Gastrocnemius medialis (tissue), 4 donors: ENCODE results near the gene ZBTB20. TPM values are rescaled to one million over a fixed set of nuclear protein-coding genes. Genes with fewer than 3 reads are reported as not detected.

Source experiments
- ATAC-seq, 2 donors: fragments of 150-250 bp; one replicate each; pipeline ENCODE4 v1.9.1; 2016
- DNase-seq, 2 donors: peaks; one replicate each; pipeline ENCODE4 v3.0.0-alpha.2; 2019
- H3K27ac ChIP-seq, 4 donors: fragments of 200-600 bp; sonication (generic); 1 replicate in 1 of 4; 2 replicates in 3 of 4; pipeline ENCODE4 v1.5.1; 2016 to 2018; ENCODE audit warnings: mild to moderate bottlenecking in 2 of 4, moderate library complexity in 1 of 4
- H3K27me3 ChIP-seq, 3 donors: fragments of 200-600 bp; sonication (generic) in 2 of 3; 1 replicate in 1 of 3; 2 replicates in 2 of 3; pipeline versions ENCODE4 v1.5.1 to v1.6.0; 2016 to 2019; ENCODE audit warnings: mild to moderate bottlenecking in 1 of 3, moderate library complexity in 1 of 3
- H3K36me3 ChIP-seq, 2 donors: fragments of 200-600 bp; sonication (generic) in 1 of 2; one replicate each; pipeline ENCODE4 v1.5.1; 2017 to 2018
- H3K4me1 ChIP-seq, 2 donors: fragments of 200-600 bp; sonication (generic) in 1 of 2; one replicate each; pipeline ENCODE4 v1.5.1; 2016 to 2017; ENCODE audit warnings: mild to moderate bottlenecking in 2 of 2
- H3K4me3 ChIP-seq, 4 donors: fragments of 200-600 bp; sonication (generic) in 3 of 4; 1 replicate in 1 of 4; 2 replicates in 3 of 4; pipeline ENCODE4 v1.5.1; 2016 to 2019; ENCODE audit warnings: mild to moderate bottlenecking in 2 of 4
- H3K9me3 ChIP-seq, 3 donors: fragments of 200-600 bp; sonication (generic) in 2 of 3; 1 replicate in 1 of 3; 2 replicates in 2 of 3; pipeline ENCODE4 v1.5.1; 2016 to 2019
- POLR2A ChIP-seq, 2 donors: fragments of 450-650 bp; IDR thresholded peaks; one replicate each; pipeline ENCODE4 v1.6.1; 2017; ENCODE audit warnings: antibody characterized with exemption in 2 of 2, mild to moderate bottlenecking in 2 of 2, moderate library complexity in 2 of 2
- in situ Hi-C, 4 donors: fragments of 200-750 bp; cut with MboI; loops; one replicate each; pipeline versions ENCODE4 v1.15.0 to v1.8.0; 2017; ENCODE audit warnings: low sequenced_read_pairs in 4 of 4
- intact Hi-C: fragments of 100-400 bp; cut with DNase I; formaldehyde crosslinking; loops from one replicate; pipeline ENCODE4 v1.15.1; 2023; ENCODE audit warnings: low total_unique reads
- total RNA-seq, 4 donors: library from RNA; depleted of rRNA; stranded (reverse); fragments of >200 nt; gene quantifications; one replicate each; pipeline versions ENCODE4 v1.1.0 to v1.2.3, GENCODE V29; 2016
- TF ChIP-seq, protein P1 (sequence below), 5 experiments: fragments of 450-650 bp in 3 of 5; fragments of 200-600 bp in 2 of 5; sonication (generic) in 2 of 5; IDR thresholded peaks in 4 of 5; conservative IDR thresholded peaks in 1 of 5; 1 replicate in 4 of 5; 2 replicates in 1 of 5; pipeline ENCODE4 v1.5.1; 2016 to 2019; ENCODE audit warnings: antibody characterized with exemption in 5 of 5, mild to moderate bottlenecking in 3 of 5, moderate library complexity in 3 of 5

ZBTB20 gene
- total RNA-seq, 4 donors from 2014 or later = 47.6 to 86.5 (median 69.0) TPM

DNA sequence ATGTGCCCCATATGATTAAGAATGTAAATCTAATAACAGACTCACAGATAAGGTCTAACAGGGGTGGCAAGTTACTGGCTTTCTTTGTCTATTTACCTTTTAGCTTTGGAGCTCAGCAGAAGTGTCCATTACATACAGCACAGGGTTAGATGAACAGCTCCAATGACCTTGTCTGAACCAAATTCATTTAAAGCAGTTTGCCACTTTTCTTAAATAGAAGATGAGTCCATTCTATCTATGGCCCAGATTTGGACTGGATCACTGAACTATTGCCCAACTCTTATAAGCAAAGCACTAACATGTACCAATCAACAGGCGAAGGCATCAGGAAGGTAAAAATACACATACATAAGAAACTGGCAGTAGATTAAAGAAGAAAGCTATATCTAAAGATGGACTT lies 638.9 kb downstream of the ZBTB20 start:
- DNase-seq (no peak), ATAC-seq (peak; percentile 40 to 75)
- intact Hi-C loops = loop anchor here (5.0 kb wide), 2 partner anchors 114 to 141 kb away; no protein-coding TSS in a partner anchor
- H3K36me3 ChIP-seq = no peaks in the 10 kb centered on the region
- peak overlapping the region; percentile 75 to 81 (median 78) for H3K27ac ChIP-seq
- in situ Hi-C loops = no loop called here
- H3K27me3 ChIP-seq = no peaks in the 10 kb centered on the region
- H3K9me3 ChIP-seq = no peaks in the 10 kb centered on the region
- TF ChIP-seq, protein P1, sequence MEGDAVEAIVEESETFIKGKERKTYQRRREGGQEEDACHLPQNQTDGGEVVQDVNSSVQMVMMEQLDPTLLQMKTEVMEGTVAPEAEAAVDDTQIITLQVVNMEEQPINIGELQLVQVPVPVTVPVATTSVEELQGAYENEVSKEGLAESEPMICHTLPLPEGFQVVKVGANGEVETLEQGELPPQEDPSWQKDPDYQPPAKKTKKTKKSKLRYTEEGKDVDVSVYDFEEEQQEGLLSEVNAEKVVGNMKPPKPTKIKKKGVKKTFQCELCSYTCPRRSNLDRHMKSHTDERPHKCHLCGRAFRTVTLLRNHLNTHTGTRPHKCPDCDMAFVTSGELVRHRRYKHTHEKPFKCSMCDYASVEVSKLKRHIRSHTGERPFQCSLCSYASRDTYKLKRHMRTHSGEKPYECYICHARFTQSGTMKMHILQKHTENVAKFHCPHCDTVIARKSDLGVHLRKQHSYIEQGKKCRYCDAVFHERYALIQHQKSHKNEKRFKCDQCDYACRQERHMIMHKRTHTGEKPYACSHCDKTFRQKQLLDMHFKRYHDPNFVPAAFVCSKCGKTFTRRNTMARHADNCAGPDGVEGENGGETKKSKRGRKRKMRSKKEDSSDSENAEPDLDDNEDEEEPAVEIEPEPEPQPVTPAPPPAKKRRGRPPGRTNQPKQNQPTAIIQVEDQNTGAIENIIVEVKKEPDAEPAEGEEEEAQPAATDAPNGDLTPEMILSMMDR (IDR thresholded peaks at IDR 0.05 in 4 of 5, conservative IDR thresholded peaks at IDR 0.05 in 1 of 5) = no peak
- no peak overlapping the region for H3K4me3 ChIP-seq
- peaks cover 71 to 73% of the 10 kb centered on the region in 2 donors for H3K4me1 ChIP-seq

DNA sequence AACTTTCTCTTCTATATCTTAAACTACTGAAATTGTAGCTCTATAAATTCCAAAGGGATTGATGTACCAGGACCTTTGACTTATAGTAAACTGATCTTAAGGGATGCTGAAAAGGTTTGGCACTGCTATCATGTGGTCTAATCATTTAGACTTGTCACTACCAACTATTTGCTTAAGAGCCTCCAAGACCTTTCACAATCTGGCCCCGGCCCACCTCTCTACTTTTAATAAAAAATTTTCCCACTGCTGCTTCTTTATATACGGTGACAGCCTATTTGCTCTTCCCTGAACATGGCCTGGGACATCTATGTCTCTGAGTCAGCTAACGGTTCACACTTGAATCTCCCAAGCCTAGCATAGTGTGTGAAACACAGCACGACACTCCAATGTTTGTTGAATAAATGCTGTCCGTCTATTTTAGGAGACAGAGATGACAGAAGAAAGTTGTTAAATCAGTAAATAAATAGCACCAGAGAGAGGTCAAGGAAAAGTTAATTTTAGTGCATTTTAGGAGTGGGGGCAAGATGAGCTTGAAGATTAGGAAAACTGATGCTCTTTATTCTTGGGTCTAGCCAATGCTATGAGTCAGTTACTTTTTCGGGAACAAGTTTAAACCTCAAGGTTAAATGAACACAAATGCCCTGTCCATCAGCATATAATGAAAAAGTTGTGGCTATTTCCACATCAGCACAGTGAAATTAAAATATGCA lies 640.3 kb downstream of the ZBTB20 start:
- no peak for TF ChIP-seq POLR2A (IDR thresholded peaks at IDR 0.05)
- TF ChIP-seq, protein P1 (IDR thresholded peaks at IDR 0.05 in 4 of 5, conservative IDR thresholded peaks at IDR 0.05 in 1 of 5) = no peak
- intact Hi-C loops (loop anchor here (5.0 kb wide), 2 partner anchors 116 to 139 kb away; no protein-coding TSS in a partner anchor), in situ Hi-C loops (no loop called here)
- no peaks in the 10 kb centered on the region for H3K36me3 ChIP-seq
- no peaks in the 10 kb centered on the region for H3K27me3 ChIP-seq
- no peak overlapping the region for H3K4me3 ChIP-seq
- peak overlapping the region; percentile 75 to 81 (median 78) for H3K27ac ChIP-seq
- peak; percentile 67 to 86 for ATAC-seq
- DNase-seq = no peak
- H3K9me3 ChIP-seq = no peaks in the 10 kb centered on the region
- H3K4me1 ChIP-seq = peaks cover 65 to 74% of the 10 kb centered on the region in 2 donors

DNA sequence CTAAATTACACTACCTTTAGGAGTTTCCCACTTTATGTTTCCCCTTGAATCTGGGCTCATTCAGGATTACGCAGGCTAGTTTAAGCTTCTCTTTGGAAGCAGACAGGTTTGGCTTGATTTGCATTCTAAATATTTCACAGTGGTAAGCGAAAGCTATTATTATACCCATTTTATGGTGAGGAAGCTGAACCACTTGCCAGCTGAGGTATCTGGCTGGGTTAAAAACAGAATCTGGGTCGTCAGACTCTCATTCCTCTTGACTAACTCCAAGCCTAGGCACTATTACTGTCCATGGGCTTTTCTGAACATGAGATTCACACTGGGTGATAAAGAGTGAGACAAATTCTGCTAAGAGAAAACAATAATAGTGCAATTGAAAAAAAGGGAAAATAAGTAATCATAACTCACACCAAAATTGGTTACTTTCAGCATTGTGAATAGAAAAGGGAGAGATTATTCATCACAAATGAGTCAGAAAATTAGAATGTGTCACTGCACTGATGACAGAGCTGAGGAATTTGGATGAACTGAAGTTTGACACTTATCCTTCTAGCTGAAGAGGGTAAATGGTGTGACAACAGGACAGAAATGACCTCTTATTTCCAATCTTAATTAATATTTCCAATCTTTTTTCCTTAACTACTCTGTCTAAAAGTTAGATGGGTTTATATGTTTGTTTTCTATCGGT lies 642.0 kb downstream of the ZBTB20 start:
- Histone ChIP-seq H3K36me3 (no peaks in the 10 kb centered on the region), H3K4me3 (no peak overlapping the region), H3K27ac (peak overlapping the region; percentile 75 to 81 (median 78)), H3K4me1 (peaks cover 67 to 83% of the 10 kb centered on the region in 2 donors), H3K9me3 (no peaks in the 10 kb centered on the region), H3K27me3 (no peaks in the 10 kb centered on the region)
- ATAC-seq (peak in 1 of 2 donors; percentile 10), DNase-seq (no peak)
- intact Hi-C loops = loop anchor here (5.0 kb wide), 2 partner anchors 117 to 138 kb away; no protein-coding TSS in a partner anchor
- in situ Hi-C loops = no loop called here
- TF ChIP-seq, protein P1 (IDR thresholded peaks at IDR 0.05 in 4 of 5, conservative IDR thresholded peaks at IDR 0.05 in 1 of 5) = no peak
- TF ChIP-seq POLR2A (IDR thresholded peaks at IDR 0.05) = no peak

DNA sequence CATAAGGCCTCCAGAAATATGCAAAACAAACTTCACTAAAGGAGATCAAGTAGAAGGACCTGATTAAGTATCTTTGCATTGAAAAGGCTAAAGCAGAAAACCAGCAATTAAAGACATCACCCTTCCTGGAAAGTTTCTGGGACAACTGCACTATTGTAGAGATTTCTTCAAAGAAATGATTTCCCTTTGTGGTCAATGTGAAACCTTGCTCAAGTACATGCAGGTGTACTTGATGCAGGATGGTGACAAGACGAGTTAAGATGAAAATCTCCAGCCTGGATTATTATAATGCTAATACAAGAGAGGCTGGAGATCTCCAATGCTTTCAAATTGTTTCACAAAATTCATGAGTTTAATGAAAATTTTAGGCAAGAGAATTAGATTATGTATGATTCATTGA lies 644.9 kb downstream of the ZBTB20 start:
- H3K4me3 ChIP-seq = no peak overlapping the region
- no peaks in the 10 kb centered on the region for H3K9me3 ChIP-seq
- TF ChIP-seq, protein P1 (IDR thresholded peaks at IDR 0.05 in 4 of 5, conservative IDR thresholded peaks at IDR 0.05 in 1 of 5) = no peak
- no peak for TF ChIP-seq POLR2A (IDR thresholded peaks at IDR 0.05)
- no peaks in the 10 kb centered on the region for H3K36me3 ChIP-seq
- in situ Hi-C loops (no loop called here), intact Hi-C loops (no loop called here)
- H3K27ac ChIP-seq = no peak overlapping the region
- ATAC-seq (no peak), DNase-seq (no peak)
- peaks cover 71 to 84% of the 10 kb centered on the region in 2 donors for H3K4me1 ChIP-seq
- no peaks in the 10 kb centered on the region for H3K27me3 ChIP-seq
